Kidney (tissue), 14 donors: Measurements from ENCODE around the gene PRKD1. TPM values are rescaled to one million over a fixed set of nuclear protein-coding genes. Genes with fewer than 3 reads are reported as not detected.

Experiments used
- DNase-seq, 5 donors: peaks; one replicate each; pipeline ENCODE4 v3.0.0-alpha.2; 2013 to 2020
- FAIRE-seq: peaks from 2 replicates; lab custom pipeline; 2012; peaks lifted over from hg19 to GRCh38; lab: Jason Lieb, UNC
- H3K27ac ChIP-seq, 2 donors: one replicate each; pipeline ENCODE4 v1.7.0; 2013; ENCODE audit warnings: low read depth in 2 of 2, low read length in 2 of 2, inconsistent platforms in 1 of 2
- H3K27me3 ChIP-seq: one replicate; pipeline ENCODE4 v1.7.1; 2013; ENCODE audit warnings: low read length, inconsistent platforms; ENCODE audit not compliant: control insufficient read depth, insufficient read depth
- H3K36me3 ChIP-seq, 3 donors: one replicate each; pipeline versions ENCODE4 v1.7.0 to v1.7.1; 2013; ENCODE audit warnings: low read length in 3 of 3, control low read depth in 1 of 3, inconsistent platforms in 1 of 3; ENCODE audit not compliant: insufficient read depth in 3 of 3, control insufficient read depth in 2 of 3
- H3K4me1 ChIP-seq, 3 donors: one replicate each; pipeline versions ENCODE4 v1.7.0 to v1.7.1; 2013; ENCODE audit warnings: low read length in 3 of 3, inconsistent platforms in 1 of 3, low read depth in 1 of 3; ENCODE audit not compliant: control insufficient read depth in 2 of 3, insufficient read depth in 2 of 3
- H3K4me3 ChIP-seq, 3 donors: one replicate each; pipeline versions ENCODE4 v1.7.0 to v1.8.1; 2013; ENCODE audit warnings: low read length in 3 of 3, control low read depth in 1 of 3, inconsistent platforms in 1 of 3
- H3K9ac ChIP-seq, 3 donors: one replicate each; pipeline versions ENCODE4 v1.7.0 to v1.7.1; 2013; ENCODE audit warnings: low read length in 3 of 3, control low read depth in 1 of 3, inconsistent platforms in 1 of 3
- H3K9me3 ChIP-seq, 3 donors: one replicate each; pipeline versions ENCODE4 v1.7.0 to v1.7.1; 2013; ENCODE audit warnings: low read length in 3 of 3, control low read depth in 1 of 3, inconsistent platforms in 1 of 3; ENCODE audit not compliant: control insufficient read depth in 2 of 3, insufficient read depth in 1 of 3
- intact Hi-C: fragments of 100-400 bp; cut with DNase I; formaldehyde crosslinking; loops from one replicate; pipeline ENCODE4 v1.11.1; 2022
- polyA plus RNA-seq: library from polyadenylated mRNA; stranded (reverse); fragments of 350-450 nt; fragmentation: Illumina TruSeq; extraction: RNeasy Lipid Tissue Mini Kit (QIAGEN cat#74804); gene quantifications from one replicate; pipeline ENCODE4 v1.2.3, GENCODE V29; 2014; ENCODE audit warnings: low read depth, low replicate concordance; ENCODE audit not compliant: insufficient read depth
- total RNA-seq: library from RNA; stranded (reverse); fragmentation: NEBNext Ultra II Directional; extraction: Animal tissue kit (Norgen Biotek cat#: 25700); gene quantifications from one replicate; pipeline ENCODE4 v1.2.1, GENCODE V29; 2021
- TF ChIP-seq, protein P1 (sequence below): IDR thresholded peaks from 3 replicates; pipeline ENCODE4 v1.5.1; 2012; ENCODE audit warnings: mild to moderate bottlenecking, moderate library complexity, borderline replicate concordance; ENCODE audit not compliant: insufficient read depth; ENCODE audit errors: extremely low read depth
- donor health status: control.
- donor health status: control.
- donor health status: control.
- donor health status: control.
- donor health status: control.
- donor health status: DM: yes; HTN: yes; CAD: no.
- donor health status: Normal renal cell carcinoma (clear cell type).

Gene PRKD1
- total and polyA plus RNA-seq, 2 donors from 2014 or later: 14.0 to 45.1 TPM

DNA sequence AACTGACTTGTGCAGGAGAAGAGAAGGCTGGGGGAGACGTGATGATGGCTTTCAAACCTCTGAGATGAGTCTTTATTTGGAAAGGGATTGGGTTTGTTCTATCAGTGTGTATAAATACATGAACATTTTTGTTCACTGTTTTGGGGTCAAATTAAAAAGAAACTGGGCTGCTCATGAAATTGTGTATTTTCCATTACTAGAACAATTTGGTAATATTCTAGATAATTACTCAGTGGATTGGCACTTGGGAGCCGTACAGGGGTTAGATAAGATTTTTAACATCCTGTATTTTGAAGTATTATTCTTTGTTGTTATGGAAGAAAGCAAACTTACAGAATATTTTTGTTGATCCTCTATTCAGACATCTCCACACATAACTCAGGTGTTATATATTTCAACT, 340.6 kb downstream of the PRKD1 start:
- TF ChIP-seq, protein P1, sequence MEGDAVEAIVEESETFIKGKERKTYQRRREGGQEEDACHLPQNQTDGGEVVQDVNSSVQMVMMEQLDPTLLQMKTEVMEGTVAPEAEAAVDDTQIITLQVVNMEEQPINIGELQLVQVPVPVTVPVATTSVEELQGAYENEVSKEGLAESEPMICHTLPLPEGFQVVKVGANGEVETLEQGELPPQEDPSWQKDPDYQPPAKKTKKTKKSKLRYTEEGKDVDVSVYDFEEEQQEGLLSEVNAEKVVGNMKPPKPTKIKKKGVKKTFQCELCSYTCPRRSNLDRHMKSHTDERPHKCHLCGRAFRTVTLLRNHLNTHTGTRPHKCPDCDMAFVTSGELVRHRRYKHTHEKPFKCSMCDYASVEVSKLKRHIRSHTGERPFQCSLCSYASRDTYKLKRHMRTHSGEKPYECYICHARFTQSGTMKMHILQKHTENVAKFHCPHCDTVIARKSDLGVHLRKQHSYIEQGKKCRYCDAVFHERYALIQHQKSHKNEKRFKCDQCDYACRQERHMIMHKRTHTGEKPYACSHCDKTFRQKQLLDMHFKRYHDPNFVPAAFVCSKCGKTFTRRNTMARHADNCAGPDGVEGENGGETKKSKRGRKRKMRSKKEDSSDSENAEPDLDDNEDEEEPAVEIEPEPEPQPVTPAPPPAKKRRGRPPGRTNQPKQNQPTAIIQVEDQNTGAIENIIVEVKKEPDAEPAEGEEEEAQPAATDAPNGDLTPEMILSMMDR: no peak
- intact Hi-C loops: no loop called here
- no peak overlapping the region for H3K9ac ChIP-seq
- H3K27ac ChIP-seq: peak overlapping the region in 1 of 2 donors; percentile 9
- no peak overlapping the region for H3K4me3 ChIP-seq
- no peak for FAIRE-seq
- H3K27me3 ChIP-seq: no peaks in the 10 kb centered on the region
- no peaks in the 10 kb centered on the region for H3K36me3 ChIP-seq
- no peak for DNase-seq
- no peaks in the 10 kb centered on the region for H3K9me3 ChIP-seq
- no peaks in the 10 kb centered on the region for H3K4me1 ChIP-seq

DNA sequence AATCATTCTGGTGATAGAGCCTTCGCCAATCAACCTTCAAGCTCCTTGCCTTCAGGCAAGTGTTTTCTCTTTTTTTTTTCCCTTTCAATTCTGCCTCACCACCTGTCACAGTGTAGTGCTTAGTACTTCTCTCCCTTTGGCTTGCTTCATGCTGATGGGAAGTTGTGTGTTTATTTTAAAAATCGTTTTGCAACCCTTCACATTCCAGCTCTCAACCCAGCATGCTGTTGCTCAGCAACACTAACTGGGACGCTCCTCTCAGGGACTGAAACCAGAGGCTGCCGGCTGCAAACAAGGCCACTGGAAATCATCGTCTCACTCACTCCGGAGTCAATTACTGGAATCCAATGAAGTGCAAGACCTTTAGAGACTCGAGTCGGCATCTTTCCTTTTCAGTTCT, 342.7 kb downstream of the PRKD1 start:
- Histone ChIP-seq H3K9ac (no peak overlapping the region), H3K27me3 (no peaks in the 10 kb centered on the region), H3K36me3 (no peaks in the 10 kb centered on the region), H3K4me3 (no peak overlapping the region), H3K4me1 (no peaks in the 10 kb centered on the region), H3K9me3 (no peaks in the 10 kb centered on the region), H3K27ac (no peak overlapping the region)
- intact Hi-C loops: no loop called here
- peak; percentile 61 to 89 (median 79) for DNase-seq
- TF ChIP-seq, protein P1: no peak
- no peak for FAIRE-seq

DNA sequence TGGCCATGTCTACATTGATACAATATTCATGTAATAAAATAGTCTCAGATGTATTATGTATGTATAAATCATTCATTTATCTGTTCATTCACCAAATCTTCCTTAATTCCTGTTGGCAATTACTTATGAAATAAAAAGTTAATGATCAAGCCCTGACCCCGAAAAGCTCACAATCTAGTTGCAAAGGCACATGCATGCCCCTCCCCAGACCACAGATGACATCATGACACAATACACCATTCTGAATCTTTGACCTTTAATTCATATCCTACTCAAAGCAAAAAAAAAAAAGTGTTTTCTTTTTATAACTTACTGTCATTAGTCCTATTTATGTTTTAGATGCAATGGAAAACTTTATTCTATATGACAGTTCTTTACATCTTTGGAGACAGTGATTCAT, 346.9 kb downstream of the PRKD1 start:
- H3K4me3 ChIP-seq: no peak overlapping the region
- H3K27me3 ChIP-seq: no peaks in the 10 kb centered on the region
- intact Hi-C loops: no loop called here
- no peak overlapping the region for H3K27ac ChIP-seq
- no peaks in the 10 kb centered on the region for H3K9me3 ChIP-seq
- DNase-seq (no peak), FAIRE-seq (no peak)
- H3K4me1 ChIP-seq: no peaks in the 10 kb centered on the region
- peaks cover 0 to 9% (median 2%) of the 10 kb centered on the region in 3 donors for H3K36me3 ChIP-seq
- H3K9ac ChIP-seq: no peak overlapping the region
- TF ChIP-seq, protein P1: no peak

DNA sequence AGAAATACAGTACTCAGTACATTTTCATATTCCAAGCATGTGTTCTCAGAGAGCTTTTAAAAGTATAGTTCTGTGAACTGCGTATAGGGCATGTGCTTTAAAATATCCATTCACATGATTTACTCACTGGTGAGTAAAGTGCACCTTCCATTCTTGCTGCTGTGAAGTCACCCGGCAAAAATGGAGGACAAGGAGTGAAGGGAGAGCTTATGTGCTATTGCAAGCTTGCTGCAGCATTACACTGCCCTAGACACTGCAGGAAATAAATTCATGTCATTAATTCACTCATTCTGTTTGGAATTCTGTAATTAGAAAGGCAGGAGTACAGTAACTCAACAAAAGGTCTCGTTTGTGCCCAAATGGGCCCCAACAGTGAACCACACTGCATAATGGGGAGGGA, 347.8 kb downstream of the PRKD1 start:
- TF ChIP-seq, protein P1: no peak
- no peaks in the 10 kb centered on the region for H3K9me3 ChIP-seq
- no peak overlapping the region for H3K9ac ChIP-seq
- no peak overlapping the region for H3K4me3 ChIP-seq
- no peak for FAIRE-seq
- intact Hi-C loops: no loop called here
- no peak overlapping the region for H3K27ac ChIP-seq
- H3K36me3 ChIP-seq: peaks cover 0 to 9% (median 2%) of the 10 kb centered on the region in 3 donors
- DNase-seq: no peak
- H3K4me1 ChIP-seq: no peaks in the 10 kb centered on the region
- no peaks in the 10 kb centered on the region for H3K27me3 ChIP-seq
